GM13976 (cell line): ENCODE data around the gene BOLA3.

Experiments
- DNase-seq: peaks from one replicate; pipeline ENCODE4 v3.0.0; 2012; ENCODE audit warnings: low spot score
- CTCF ChIP-seq: IDR thresholded peaks from 2 replicates; pipeline ENCODE4 v1.5.1; 2012; ENCODE audit warnings: borderline replicate concordance, mild to moderate bottlenecking; ENCODE audit not compliant: insufficient read depth; ENCODE audit errors: extremely low read depth, missing control alignments, control extremely low read depth
- in situ Hi-C: fragments of 300-500 bp; cut with MboI; formaldehyde crosslinking; loops from one replicate; pipeline ENCODE4 v1.12.0; 2022; ENCODE audit warnings: low sequenced_read_pairs, mixed read lengths, inconsistent platforms; ENCODE audit not compliant: unreplicated experiment

Gene BOLA3

DNA sequence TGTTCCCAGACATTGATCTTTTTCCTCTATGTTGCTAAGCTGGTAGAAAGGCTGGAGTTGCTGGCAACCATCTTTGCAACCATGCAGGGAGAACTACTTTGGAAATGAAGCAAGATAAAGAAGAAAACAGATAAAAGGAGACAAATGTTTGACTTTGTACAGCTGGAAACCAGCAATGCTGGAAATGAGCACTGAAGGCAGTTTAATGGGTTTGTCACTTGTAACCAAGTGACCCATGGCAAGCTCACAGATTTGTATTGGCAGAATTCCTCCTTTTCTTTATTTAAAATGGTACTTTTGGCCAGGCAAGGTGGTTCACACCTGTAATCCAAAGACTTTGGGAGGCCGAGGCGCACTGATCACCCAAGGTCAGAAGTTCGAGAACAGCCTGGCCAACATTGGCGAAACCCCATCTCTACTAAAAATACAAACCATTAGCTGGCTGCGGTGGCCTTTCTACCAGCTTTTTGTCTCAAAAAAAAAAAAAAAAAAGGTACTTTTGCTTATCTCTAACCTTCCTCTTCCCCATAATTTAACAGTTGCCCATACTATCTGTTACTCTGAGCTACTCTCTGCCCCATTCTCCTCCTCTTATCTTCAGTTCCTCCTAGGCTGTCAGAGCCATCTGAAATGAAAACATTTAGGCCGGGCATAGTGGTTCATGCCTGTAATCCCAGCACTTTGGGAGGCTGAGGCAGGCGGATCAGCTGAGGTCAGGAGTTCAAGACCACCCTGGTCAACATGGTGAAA, 2.0 kb upstream of the BOLA3 start:
- no peak for DNase-seq
- no peak for TF ChIP-seq CTCF
- in situ Hi-C loops: no loop called here

DNA sequence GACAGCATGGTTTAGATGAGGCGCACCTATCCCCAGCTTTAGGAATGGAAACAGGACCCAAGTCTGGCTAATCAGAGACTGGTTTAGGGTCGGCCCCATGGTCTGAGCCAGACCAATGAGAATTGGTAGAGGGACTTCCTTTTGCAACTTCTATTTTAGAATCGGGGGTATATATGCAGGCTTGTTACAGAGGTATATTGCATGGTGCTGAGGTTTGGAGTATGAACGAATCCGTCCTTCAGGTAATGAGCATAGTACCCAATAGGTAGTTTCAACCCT, 1.5 kb upstream of the BOLA3 start:
- DNase-seq: no peak
- no peak for TF ChIP-seq CTCF
- in situ Hi-C loops: no loop called here

DNA sequence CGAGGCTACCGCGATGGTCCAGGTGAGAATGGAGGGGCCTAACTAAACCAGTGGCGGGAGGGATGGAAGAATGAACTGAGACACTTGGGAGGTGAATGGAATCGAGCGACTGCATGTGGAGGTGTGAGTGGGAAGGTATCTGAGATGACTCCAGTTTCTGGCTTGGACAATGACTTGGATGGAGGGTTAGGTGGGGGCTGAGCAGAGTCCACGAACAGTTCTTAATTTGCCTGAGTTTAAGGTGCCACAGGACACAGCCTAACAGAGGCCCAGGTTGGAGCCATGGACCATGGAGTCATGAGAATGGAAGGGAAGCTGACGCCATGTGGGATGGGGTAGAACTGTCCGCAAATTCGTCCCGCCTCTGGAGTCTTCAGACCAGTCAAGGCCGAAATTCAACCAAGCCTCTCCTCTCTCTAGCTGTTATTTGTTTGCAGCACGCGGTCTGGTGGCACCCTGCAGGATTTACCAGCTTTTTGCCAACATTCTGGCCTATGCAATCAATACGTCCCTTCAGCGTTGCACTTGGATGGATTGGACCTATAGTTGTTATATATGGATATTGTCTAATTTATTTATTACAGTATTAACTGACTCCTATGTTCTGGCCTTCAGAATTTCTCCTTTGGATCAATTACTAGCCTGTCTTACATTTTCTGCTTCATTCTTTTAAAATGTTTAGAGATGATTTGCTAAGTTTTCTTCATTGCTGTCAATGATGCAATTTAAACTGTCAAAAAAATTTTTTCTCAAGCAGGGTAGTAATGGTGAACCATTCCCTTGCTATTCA, 940 bp upstream of the BOLA3 start:
- no peak for TF ChIP-seq CTCF
- no peak for DNase-seq
- in situ Hi-C loops: no loop called here

GRCh38 chr2:74146929-74147726, 584 bp downstream of the BOLA3 start:
- in situ Hi-C loops: no loop called here
- peak; percentile 47 for DNase-seq
- peak; percentile 5 for TF ChIP-seq CTCF

DNA sequence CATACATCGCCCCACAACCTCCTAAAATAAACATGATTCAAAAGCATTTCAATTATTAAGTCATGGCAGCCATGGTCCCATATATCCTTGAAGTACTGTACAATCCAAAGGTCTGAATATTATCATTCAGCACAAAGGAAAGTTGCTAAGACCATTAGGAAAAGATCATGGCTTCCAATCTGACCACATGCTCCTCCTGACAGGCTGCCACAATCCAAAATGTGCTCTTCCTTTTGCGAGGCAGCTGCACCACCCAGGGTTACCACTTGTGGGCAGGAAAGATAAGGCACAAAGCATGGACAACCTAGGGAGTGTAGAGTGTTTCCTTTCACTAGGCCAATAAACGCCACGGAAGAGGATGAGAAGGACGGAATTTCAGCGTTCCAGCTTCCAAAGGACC, 5.4 kb downstream of the BOLA3 start:
- in situ Hi-C loops: no loop called here
- TF ChIP-seq CTCF: no peak
- no peak for DNase-seq

DNA sequence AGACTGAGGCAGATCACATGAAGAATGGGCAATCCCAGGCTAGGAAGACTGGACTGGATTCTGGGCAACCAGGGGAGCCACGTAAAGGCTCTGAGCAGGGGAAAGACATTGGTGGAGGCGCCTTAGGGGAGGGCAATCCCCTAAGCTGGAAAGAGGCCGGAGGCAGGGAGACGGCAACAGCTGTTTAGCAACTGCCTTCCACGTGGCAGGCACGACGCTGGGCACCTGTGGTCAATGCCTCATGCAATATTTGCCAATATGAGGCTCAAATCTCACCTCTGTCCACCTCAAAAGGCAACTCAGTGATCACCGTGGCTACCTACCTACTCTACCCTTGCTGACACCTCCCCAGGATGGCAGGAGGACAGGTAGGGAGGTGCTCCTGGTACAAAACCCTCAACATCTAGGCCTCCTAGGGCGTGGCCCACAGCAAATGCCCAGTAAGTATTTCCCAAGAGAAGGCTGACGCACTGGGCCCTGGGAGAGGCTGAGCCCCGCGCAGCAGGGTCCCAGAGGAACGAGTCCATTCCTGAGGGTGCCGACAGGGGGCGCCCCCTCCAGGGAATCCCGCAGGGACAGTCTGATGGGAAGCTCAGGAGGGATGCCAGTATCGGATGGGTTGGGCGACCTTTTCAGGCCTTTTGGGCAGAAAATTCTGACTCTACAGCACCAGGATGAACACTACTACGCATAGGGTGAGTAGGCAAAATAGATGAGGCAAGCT, 8.9 kb downstream of the BOLA3 start:
- no peak for DNase-seq
- no peak for TF ChIP-seq CTCF
- in situ Hi-C loops: no loop called here
